ENCODE data around the gene CNOT6L. TPM values are rescaled to one million over a fixed set of nuclear protein-coding genes. Genes with fewer than 3 reads are reported as not detected.

The CNOT6L gene
- total RNA-seq, 4 donors from 2014 or later = 31.3 to 49.4 (median 33.8) TPM

DNA sequence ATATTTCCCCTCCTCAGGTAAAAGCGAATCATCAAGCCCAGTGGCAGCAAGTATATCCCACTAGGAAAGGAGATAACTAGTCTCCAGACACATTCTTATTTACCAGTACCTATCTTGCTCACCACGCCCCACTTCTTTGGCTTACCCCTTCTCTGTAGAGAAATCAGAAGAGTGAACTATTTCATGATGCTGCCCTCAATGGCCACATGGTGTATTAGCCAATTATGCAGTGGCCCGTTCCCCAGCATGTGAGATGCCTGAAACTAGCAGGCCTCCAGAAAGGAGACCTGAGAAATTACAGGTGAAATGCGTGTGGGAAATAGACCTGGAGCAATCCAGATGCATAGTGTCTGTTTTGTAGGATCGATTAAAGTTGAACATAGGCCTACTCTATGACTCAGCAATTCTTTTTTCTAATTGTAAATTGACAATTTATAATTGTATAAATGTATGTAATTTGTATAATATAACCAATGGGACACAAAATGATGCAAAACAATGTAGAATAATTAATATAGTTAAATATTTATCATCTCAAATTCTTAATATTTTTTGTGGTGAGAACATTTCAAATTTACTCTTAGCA is 126.2 kb downstream of the CNOT6L start:
- TF ChIP-seq, protein P1, sequence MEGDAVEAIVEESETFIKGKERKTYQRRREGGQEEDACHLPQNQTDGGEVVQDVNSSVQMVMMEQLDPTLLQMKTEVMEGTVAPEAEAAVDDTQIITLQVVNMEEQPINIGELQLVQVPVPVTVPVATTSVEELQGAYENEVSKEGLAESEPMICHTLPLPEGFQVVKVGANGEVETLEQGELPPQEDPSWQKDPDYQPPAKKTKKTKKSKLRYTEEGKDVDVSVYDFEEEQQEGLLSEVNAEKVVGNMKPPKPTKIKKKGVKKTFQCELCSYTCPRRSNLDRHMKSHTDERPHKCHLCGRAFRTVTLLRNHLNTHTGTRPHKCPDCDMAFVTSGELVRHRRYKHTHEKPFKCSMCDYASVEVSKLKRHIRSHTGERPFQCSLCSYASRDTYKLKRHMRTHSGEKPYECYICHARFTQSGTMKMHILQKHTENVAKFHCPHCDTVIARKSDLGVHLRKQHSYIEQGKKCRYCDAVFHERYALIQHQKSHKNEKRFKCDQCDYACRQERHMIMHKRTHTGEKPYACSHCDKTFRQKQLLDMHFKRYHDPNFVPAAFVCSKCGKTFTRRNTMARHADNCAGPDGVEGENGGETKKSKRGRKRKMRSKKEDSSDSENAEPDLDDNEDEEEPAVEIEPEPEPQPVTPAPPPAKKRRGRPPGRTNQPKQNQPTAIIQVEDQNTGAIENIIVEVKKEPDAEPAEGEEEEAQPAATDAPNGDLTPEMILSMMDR (IDR thresholded peaks at IDR 0.05; ENCODE audit: low read depth) = no peak

DNA sequence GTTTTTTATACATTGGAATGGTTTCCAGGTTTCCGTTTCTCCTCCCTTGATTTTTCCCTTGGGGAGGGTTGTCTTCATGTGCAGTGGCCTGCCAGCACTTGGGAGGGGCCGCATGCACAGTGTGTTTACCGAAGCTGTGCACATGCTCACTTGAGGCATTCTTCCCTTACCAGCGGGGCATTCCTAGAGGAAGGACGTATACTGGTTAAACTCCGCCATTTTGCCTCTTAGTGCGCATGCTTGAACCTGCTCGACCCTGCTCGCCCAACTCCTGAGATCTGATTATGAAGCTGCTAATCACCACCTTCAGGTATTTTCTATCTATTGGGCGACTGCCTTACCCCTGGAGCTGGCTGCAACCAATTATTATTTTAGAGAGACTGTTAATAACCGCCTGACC is 137.4 kb downstream of the CNOT6L start:
- TF ChIP-seq, protein P1 (IDR thresholded peaks at IDR 0.05; ENCODE audit: low read depth) = no peak

DNA sequence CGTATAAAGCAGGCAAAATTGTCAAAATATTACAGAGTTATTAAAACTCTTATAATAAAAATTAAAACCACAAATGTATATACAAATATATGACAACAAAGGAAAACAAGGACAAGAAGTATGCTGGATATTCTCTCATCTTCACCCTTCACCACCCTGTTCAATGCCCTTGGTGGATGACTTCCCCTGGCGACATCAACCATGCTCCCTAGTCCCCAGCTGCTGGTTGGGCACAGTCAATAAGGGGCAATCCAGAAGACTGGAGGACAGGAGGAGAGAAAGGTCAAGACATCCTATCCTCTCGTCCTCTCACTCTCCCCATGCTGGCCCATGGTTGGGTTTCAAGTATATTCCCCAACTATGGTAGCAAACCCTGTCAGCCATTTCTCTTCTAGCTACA is 142.3 kb downstream of the CNOT6L start:
- TF ChIP-seq, protein P1 (IDR thresholded peaks at IDR 0.05; ENCODE audit: low read depth) = no peak

DNA sequence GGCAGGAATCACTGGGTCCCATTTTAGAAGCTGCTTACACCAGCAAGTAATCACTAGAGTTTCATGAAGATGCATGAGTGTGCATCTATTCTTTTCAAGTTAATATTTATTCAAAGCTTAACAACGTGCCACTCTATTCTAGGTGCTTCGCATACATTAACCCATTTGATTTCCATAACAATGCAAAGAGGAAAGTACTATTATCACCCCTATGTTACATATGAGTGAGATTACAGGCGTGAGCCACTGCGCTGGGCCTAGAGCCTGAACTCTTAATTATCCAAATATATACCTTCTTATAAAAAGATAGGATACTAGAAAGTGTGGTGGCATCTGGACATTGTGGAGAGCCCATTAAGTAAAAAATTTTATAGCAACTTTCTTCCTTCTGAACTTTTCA is 148.1 kb downstream of the CNOT6L start:
- TF ChIP-seq, protein P1 (IDR thresholded peaks at IDR 0.05; ENCODE audit: low read depth) = no peak

DNA sequence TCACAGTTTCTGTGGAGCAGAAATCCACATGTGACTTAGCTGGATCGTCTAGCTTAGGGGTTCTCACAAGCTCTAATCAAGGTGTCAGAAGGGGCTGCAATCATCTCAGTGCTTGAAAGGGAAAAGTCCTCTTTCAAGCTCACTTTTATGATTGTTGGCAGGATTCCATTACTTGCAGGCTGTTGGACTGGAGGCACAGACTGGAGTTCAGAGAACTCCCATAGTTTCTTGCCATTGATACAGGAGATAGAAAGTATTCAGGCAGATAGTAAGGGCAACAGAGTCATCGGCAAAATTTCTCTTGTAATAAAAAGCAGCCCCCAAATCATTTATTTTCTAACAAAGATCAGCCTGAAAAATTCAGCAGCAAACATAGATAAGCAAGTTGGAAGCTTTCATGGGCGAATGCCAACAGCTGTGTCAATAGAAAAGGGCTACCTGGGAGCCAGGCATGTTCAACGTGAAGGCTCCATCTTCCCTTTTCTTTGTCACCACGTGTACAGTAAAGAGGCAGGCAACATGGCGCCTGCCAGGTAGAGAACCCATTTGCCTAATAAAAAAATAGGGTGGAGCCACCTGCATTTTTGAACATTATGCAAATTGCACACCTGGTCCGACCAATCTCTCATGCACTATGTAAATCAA is 149.1 kb downstream of the CNOT6L start:
- TF ChIP-seq, protein P1 (IDR thresholded peaks at IDR 0.05; ENCODE audit: low read depth) = no peak

DNA sequence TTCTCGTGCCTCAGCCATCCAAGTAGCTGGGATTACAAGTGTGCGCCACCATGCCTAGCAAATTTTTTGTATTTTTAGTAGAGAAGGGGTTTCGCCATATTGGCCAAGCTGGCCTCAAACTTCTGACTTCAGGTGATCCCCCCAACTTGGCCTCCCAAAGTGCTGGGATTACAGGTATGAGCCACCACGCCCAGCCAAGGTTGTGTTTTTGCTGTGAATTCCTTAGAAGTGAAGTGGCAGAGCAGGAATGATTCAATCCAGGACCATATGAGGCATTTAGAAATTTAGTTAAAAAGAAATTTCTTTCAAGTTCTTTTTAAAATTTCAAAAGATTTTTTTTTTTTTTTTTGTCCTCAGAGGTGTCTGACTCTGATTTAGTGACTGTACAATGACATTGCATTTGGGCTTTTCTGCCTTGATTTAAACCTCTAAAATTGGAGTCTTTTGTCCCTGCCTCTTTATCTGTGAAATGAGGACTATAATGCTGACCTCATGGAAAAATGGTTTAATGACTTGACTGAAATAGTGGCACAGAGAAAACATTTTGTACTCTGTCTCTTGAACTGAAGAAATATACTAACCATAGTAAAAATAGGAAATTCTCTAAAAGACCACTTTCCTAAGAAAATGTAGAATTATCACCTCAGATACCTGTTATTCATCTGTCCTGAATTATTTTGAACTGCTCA is 153.6 kb downstream of the CNOT6L start:
- TF ChIP-seq, protein P1 (IDR thresholded peaks at IDR 0.05; ENCODE audit: low read depth) = no peak

Small RNAs within 50 kb of the gene (small RNA-seq; reads per million reads assigned to genes)
- gene AC112225.1 (not detected), gene RF00612 (not detected)

Other genes starting within 250 kb of the CNOT6L start
- under 1 TPM in 1 of 4 donors, not detected in 3; 0.44 TPM for gene CXCL13, start 213.5 kb downstream of the CNOT6L start, total RNA-seq
- 10 to 100 TPM; 12.8 to 36.8 (median 25.1) TPM for gene MRPL1, start 43.5 kb upstream of the CNOT6L start, total RNA-seq
- gene FRAS1, start 238.0 kb upstream of the CNOT6L start, total RNA-seq = 1 to 10 TPM; 2.2 to 6.0 (median 3.6) TPM